H1 (cell line): ENCODE results near the gene INPP4B.

Experiments used
- BRCA1 ChIP-seq: IDR thresholded peaks from 2 replicates; pipeline ENCODE4 v1.6.1; 2012; ENCODE audit warnings: low read depth, low read length, improper control_type of control experiment
- JUND ChIP-seq: IDR thresholded peaks from 2 replicates; pipeline ENCODE4 v1.6.1; 2011; ENCODE audit warnings: mild to moderate bottlenecking, improper control_type of control experiment, low read length
- POLR2A ChIP-seq, 2 experiments: IDR thresholded peaks; 1 replicate in 1 of 2; 2 replicates in 1 of 2; pipeline ENCODE4 v1.6.1; 2011; ENCODE audit warnings: low read depth in 2 of 2, low read length in 2 of 2, mild to moderate bottlenecking in 2 of 2; ENCODE audit errors: control extremely low read depth in 1 of 2
- POLR2AphosphoS5 ChIP-seq: IDR thresholded peaks from 2 replicates; pipeline ENCODE4 v1.6.1; 2011; ENCODE audit warnings: low read depth, low read length
- TAF1 ChIP-seq: IDR thresholded peaks from 2 replicates; pipeline ENCODE4 v1.6.1; 2011; ENCODE audit warnings: mild to moderate bottlenecking, low read depth, low read length
- ZNF274 ChIP-seq: IDR thresholded peaks from 2 replicates; pipeline ENCODE4 v1.7.0; 2012; ENCODE audit warnings: low read length, borderline replicate concordance; ENCODE audit errors: extremely low read depth
- TF ChIP-seq, protein P1 (sequence below), 3 experiments: IDR thresholded peaks; 1 replicate in 2 of 3; 2 replicates in 1 of 3; pipeline versions ENCODE4 v1.5.1 to v1.6.1; 2011; ENCODE audit warnings: low read length in 3 of 3, mild to moderate bottlenecking in 3 of 3, inconsistent platforms in 2 of 3, low read depth in 1 of 3, moderate library complexity in 1 of 3; ENCODE audit not compliant: insufficient read depth in 1 of 3; ENCODE audit errors: control extremely low read depth in 1 of 3

DNA sequence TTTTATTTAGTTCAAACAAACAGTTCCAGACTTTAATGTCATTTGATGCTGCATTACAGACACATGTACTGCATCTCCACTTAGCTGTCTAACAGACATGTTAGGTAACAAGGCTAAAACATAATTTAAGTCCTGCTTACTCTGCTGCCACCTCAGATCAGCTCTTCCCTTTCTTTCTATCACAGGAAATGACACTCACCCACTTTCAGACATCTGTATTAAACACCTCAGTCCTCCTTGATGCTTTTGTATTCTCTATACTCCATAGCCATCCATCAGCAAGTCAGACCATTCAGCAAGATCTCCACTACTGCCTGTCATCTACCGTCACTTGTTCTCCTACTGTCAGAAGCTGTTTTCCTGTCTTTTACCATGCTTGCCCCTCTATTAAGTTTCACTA, 804.3 kb downstream of the INPP4B start:
- TF ChIP-seq, protein P1, sequence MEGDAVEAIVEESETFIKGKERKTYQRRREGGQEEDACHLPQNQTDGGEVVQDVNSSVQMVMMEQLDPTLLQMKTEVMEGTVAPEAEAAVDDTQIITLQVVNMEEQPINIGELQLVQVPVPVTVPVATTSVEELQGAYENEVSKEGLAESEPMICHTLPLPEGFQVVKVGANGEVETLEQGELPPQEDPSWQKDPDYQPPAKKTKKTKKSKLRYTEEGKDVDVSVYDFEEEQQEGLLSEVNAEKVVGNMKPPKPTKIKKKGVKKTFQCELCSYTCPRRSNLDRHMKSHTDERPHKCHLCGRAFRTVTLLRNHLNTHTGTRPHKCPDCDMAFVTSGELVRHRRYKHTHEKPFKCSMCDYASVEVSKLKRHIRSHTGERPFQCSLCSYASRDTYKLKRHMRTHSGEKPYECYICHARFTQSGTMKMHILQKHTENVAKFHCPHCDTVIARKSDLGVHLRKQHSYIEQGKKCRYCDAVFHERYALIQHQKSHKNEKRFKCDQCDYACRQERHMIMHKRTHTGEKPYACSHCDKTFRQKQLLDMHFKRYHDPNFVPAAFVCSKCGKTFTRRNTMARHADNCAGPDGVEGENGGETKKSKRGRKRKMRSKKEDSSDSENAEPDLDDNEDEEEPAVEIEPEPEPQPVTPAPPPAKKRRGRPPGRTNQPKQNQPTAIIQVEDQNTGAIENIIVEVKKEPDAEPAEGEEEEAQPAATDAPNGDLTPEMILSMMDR (IDR thresholded peaks at IDR 0.05; ENCODE audit: control extremely low read depth in 1 of 3, insufficient read depth in 1 of 3, low read depth in 1 of 3, low read length in 3 of 3) = no peak
- TF ChIP-seq POLR2A (IDR thresholded peaks at IDR 0.05; ENCODE audit: control extremely low read depth in 1 of 2, low read depth in 2 of 2, low read length in 2 of 2) (no peak), BRCA1 (no peak), ZNF274 (no peak), TAF1 (no peak), JUND (no peak), POLR2AphosphoS5 (no peak)
